GM23248 (cell line): ENCODE measurements around the gene STX2.
"Not testable (repeated sequence)": the region's sequence is repeated elsewhere in the genome, so short reads cannot be mapped to it uniquely, and the experiment has no call there.

ENCODE experiments used
- EZH2 ChIP-seq: fragments of 200-600 bp; sonication (generic); IDR thresholded peaks from 2 replicates; pipeline ENCODE4 v1.6.1; 2018; ENCODE audit warnings: antibody characterized with exemption, mild to moderate bottlenecking; ENCODE audit not compliant: insufficient read depth, poor library complexity, severe bottlenecking
- EZH2phosphoT487 ChIP-seq: fragments of 200-600 bp; sonication (generic); IDR thresholded peaks from 2 replicates; pipeline ENCODE4 v1.6.1; 2018; ENCODE audit warnings: antibody characterized with exemption, moderate library complexity, mild to moderate bottlenecking, low read depth; ENCODE audit not compliant: insufficient read depth

DNA sequence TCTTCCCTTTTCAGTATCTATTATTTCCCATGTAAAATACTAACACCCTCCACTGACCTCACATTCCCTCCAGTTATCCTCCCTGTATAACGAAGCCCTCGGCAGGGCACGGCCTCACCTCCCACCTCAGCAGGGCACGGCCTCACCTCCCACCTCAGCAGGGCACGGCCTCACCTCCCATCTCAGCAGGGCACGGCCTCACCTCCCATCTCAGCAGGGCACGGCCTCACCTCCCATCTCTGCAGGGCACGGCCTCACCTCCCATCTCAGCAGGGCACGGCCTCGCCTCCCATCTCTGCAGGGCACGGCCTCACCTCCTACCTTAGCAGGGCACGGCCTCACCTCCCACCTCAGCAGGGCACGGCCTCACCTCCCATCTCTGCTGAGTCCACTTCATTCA lies 56.8 kb downstream of the STX2 start:
- not testable (repeated sequence) for TF ChIP-seq EZH2phosphoT487, EZH2
